GM21528 (cell line): Measurements from ENCODE around the gene PRMT9.

Experiments
- ATAC-seq: cut with Tn5 transposase; IDR thresholded peaks from one replicate; pipeline ENCODE4 v1.9.1; 2021; ENCODE audit warnings: mild to moderate bottlenecking, moderate library complexity; ENCODE audit not compliant: unreplicated experiment, low FRiP score

The PRMT9 gene

DNA sequence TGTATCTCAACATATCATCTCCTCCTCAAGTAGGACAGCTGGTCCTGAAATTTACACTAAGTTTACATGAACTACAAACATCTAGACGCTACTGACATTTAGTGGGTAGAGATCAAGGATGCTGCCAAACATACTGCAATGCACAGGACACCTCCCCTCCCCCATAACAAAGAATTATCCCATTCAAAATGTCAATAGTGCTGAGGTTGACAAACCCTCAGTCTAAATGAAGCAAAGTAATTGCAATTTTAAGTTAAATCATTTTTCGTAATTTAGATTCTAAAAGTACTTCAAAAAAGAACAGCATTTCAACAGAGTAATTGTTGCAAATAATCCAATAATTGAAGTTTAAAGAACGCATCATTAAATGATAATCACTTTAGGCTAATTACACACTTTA lies 1.2 kb downstream of the PRMT9 start:
- ATAC-seq, result no peak

- no peak for ATAC-seq
Measured at GRCh38 chr4:147678796-147679549, 5.0 kb downstream of the PRMT9 start.

GRCh38 chr4:147678106-147678505 lies 5.9 kb downstream of the PRMT9 start:
- ATAC-seq, result no peak

DNA sequence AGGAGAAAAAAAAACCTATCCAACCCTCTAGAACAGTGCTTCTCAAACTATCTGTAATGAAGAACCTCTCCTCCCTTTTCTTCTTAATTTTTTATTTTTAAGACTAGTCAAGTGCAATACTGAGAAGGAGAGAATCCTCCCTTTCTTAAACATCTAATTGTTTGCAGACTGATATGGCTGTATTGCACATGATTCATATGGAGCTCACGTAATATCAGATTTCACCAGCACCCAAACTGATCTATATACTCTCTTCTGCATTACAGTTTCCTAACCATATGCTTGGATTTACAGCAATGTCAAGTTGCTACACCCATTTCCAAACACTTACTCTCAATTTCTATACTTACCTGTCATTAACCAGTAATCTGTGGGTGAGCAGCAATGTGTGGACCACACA lies 9.5 kb downstream of the PRMT9 start:
- ATAC-seq, result no peak

DNA sequence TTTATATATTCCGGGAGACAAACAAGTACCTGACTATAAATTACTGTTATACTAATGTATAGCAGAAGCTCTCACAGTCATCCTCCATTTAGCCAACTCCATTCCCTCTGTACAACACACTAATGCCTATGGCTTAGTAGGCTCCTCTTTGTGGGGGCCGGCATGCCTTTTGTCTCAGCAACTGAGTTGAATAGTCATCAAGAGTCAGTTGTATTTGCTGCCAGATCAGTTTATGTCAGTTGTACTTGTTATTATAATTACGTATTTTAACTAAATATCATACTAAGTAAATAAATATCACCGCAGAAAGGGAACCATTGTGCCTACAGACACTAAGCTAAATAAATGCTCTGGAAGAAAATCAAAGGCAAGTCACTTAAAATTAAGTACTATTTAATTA lies 9.9 kb downstream of the PRMT9 start:
- no peak for ATAC-seq

- ATAC-seq, result no peak
Measured at GRCh38 chr4:147658501-147658900, 25.5 kb downstream of the PRMT9 start.

- no peak for ATAC-seq
Measured at GRCh38 chr4:147655639-147656038, 28.3 kb downstream of the PRMT9 start.

DNA sequence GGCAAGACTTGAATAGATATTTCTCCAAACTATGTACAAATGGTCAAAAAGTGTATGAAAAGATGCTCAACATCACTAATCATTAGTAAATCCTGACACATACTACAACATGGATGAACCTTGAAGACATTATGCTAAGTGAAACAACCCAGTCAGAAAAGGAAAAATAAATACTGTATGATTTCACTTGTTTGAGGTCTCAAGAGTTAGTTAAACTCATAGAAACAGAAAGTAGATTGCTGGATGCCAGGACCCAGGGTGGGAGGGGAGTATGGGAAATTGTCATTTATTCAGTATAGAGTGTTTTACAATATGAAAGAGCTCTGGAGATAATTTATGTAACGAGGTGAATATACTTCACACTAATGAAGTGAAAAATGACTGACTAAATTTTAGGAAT lies 32.4 kb downstream of the PRMT9 start:
- no peak for ATAC-seq

GRCh38 chr4:147648656-147649055 lies 35.3 kb downstream of the PRMT9 start:
- no peak for ATAC-seq

DNA sequence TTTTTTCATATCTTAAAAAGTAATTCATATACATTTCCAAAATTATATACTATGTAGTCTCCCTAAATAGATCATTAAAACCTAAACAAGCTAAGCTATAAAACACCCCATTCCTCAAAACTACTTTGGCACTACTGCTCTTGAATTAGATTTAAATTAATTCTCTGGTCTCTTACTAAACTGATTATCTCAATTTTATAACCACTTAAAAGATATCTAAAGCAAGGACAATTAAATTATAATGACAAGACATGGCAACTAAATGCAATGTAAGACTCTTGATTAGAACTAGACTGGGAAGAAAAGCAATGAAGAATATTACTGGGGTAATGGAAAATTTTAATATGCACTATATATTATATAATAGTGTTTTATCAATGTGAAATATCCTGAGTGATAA lies 38.9 kb downstream of the PRMT9 start:
- ATAC-seq, result no peak

DNA sequence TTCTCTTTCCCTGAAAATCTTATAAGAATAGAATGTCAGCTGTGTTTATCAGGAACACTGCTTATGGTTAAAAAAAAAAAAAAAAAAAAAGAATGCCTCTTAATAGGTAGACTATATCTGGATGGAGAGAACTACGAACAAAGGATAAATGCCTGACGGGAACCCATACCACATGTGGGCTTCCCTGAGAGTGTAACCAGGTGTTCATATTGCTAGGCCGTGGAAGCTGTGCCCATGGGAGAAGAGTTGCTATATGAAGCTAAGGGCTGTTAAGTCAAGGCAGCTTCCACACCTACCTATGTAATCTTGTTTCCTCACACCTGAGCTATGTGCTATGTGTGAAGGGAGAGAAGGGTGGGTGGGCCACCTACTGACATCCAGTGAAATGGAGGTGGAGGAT lies 39.5 kb downstream of the PRMT9 start:
- ATAC-seq, result no peak

DNA sequence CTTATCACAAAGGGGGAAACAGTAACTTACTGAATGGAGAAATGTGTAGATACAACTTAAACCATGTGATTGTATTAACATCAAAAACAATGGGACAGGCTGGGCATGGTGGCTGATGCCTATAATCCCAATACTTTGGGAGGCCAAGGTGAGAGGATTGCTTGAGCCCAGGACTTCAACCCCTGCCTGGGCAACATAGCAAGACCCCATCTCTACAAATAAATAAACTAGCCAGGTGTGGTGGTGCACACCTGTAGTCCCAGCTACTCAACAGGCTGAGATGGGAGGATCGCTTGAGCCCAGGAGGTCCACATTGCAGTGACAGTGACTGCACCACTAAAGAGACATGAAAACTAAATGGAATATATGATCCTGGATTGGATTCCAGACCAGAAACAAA lies 40.3 kb downstream of the PRMT9 start:
- ATAC-seq, result no peak

- no peak for ATAC-seq
Measured at GRCh38 chr4:147640331-147640730, 43.6 kb downstream of the PRMT9 start.

- no peak for ATAC-seq
Measured at GRCh38 chr4:147639388-147639787, 44.6 kb downstream of the PRMT9 start.

DNA sequence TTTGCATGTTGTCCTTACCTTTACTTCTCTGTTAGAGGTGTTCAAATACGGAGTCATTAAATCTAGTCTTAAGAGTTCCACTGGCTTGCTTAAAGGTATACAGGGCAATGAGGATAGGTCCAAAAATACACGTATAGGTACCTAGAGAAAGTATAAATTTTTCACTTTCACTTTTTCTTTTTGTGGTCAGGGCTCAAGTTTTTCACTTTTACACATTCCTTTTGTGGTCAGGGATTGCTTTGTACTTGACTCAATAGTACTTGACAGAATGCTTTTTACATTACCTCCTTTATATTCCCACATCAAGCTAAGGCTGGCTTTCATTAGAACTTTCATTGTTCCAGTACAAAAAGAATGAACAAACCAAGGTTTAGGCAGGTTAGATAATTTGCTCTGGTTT lies 45.0 kb downstream of the PRMT9 start:
- peak; percentile 50 for ATAC-seq

GRCh38 chr4:147638365-147638764 lies 45.6 kb downstream of the PRMT9 start:
- no peak for ATAC-seq

GRCh38 chr4:147635348-147635747 lies 48.6 kb downstream of the PRMT9 start:
- no peak for ATAC-seq

- no peak for ATAC-seq
Measured at GRCh38 chr4:147633643-147634042, 50.3 kb downstream of the PRMT9 start.

DNA sequence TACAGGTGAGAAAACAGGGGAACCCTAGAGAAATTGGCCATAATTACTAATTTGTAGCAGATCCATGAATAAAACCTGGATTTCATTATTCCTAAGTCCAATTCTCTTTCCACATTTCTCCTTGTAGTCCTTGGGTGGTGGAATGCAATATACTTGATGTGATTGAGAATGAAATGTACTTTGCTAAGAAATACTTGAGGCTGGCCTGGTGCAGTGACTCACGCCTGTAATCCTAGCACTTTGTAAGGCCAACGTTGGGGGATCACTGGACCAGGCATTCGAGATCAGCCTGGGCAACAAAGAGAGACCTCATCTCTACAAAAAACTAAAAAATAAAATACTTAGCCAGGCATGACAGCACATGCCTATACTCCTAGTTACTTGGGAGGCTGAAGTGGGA lies 50.9 kb downstream of the PRMT9 start:
- ATAC-seq, result no peak

DNA sequence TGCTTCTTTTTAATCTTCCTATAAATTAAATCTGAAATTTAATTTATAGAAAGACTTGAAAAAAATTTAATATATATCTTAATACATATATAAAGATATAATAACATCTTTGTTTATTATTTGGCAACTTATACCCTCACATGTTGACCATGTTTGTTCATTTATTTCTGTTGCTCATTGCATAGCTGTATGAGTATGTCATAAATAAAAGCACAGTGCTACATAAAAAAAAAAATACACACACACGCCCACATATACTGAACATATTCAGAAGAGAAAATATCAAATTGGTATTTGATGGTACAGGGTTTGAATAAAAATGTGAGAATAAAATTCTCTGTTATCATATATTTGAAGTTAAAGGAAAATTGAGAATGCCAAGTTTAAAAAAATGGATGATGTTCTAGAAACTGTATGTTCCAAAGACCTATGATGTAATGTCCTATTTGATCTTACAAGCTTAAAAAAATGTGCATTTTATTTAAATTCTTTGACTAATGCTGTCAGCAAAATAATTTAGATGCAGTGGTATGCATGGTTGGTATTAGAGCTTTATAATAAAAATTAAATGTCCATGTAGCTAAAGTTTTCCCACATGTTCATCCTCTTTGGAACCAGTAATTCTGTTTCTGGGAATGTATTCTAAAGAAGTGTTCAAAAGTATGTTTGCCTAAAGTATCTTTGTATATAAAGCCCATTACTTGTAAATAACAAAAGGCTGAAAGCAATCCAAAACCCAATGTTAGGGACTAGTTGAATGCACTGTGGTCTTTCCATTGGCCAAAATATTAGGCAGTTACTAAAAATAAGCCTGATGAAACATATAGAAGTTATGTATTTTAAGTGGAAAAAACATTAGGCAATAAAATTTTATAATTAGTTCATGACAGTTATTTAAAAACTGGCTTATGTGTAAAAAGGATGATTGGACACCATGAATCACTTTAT lies 53.9 kb downstream of the PRMT9 start:
- ATAC-seq, result no peak

- ATAC-seq, result no peak
Measured at GRCh38 chr4:147628415-147628814, 55.5 kb downstream of the PRMT9 start.

DNA sequence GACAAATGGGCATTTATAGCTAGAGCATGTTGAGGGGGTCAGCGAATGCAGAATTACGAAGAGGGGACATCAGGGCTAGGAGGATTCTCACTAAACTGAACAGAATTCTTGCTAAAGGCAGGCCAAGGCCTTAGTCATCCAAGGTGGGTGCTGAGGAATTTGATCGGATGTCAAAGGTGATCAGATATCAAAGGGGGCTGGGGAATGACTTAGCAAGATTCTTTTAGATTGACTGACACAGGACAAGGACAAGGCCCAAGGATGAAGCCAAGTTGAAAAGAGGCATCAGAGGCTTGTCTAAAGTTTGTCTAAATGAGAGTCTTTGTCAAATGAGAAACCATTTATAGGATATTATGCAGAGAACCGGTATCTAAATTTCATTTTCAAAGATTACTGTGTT lies 57.1 kb downstream of the PRMT9 start:
- no peak for ATAC-seq
